ELF-1 (cell line): ENCODE data around the gene TBX15.
"Not testable (repeated sequence)": the region's sequence is repeated elsewhere in the genome, so short reads cannot be mapped to it uniquely, and the experiment has no call there.

ENCODE experiments used
- DNase-seq: peaks from one replicate; pipeline ENCODE4 v3.0.0-alpha.2; 2016; ENCODE audit warnings: low read depth, low spot score

TBX15 gene

DNA sequence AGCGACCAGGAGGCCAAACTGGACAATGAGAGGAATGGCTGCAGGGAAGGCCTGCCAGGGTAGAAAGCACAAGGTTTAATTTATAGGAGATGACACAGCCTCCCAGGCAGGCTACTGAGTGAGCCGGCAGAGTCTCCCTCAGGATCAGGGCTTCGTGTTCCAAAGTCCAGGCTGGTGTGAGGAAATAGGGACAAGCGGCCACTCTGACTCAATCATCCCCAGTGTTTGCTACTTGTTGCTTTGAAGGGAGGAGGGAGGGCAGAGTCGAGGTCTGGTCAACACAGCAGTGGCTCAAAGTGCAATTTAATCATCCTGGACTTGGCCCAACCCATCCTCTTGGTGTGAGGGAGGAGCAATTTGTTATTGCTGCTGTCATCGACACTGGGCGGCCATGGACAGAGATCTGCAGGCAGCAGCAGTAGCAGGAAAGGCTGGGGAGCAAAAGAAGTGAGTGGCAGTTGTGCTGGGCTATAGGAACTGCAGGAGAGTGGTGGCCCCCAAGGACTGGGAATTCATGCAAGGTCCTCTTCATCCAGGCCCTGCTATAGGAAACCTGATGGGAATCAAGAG is 27.5 kb downstream of the TBX15 start:
- DNase-seq, result peak; percentile 48

GRCh38 chr1:118960026-118960561 is 28.0 kb downstream of the TBX15 start:
- DNase-seq, result peak; percentile 63

GRCh38 chr1:118958937-118959631 is 29.1 kb downstream of the TBX15 start:
- no peak for DNase-seq

GRCh38 chr1:118958140-118958539 is 30.0 kb downstream of the TBX15 start:
- no peak for DNase-seq

GRCh38 chr1:118957579-118957978 is 30.6 kb downstream of the TBX15 start:
- not testable (repeated sequence) for DNase-seq

DNA sequence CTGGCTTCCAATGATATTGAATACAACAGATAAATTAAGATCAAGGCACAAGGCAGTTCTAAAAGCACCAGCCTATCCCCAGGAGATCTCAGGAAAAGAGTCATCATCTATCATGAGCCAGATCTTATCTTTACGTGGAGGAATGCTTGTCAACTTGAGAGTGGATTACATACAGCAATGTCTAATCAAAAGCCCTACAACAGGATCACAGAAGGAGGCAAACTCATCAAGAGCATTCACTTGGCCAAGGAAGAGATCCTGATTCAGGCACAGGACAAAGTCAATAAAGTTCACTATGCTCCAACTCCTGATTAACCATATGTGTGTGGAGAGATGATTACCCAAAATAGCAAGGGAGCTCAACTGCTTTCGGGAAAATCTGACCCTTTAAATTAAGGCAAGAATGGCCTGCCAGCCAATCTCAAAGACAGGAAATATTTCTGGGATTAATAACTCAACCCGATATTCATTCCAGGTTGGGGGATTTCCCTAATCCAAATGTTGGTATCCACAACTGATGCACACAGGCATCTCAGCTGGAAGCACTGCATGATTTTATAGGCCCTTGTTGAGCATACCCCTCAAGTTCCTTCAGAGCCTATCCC is 33.7 kb downstream of the TBX15 start:
- DNase-seq, result no peak

DNA sequence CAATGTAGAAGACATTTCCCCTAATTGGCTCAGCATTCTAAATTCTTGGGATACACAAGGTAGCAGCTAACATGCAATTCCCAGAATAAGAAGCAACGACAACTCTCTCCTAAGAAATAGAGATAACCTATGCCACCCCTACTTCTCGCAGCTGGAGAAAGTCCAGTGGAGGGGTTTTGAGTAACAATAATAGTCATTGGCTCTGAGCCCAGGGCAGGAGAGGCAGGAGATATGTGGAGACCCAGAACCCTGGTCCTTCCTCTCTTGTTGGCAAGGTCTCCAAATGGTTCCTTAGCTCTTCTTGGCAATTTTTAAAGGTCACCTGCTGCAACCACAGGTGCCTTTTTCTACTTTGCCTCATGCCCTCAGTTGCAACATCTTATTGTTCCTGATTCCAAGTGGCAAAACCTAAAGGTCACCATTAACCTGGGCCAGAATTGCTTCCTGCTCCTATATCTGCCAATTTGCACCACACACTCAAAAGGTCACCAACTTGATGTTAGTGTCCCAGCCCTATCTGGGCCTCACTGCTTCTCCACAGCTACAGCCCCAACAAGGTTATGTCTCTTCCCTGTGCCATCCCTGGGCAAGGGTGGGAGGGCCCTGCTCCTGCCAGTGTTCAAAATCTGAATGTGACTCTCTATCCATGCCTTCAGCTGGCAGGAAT is 36.7 kb downstream of the TBX15 start:
- no peak for DNase-seq

DNA sequence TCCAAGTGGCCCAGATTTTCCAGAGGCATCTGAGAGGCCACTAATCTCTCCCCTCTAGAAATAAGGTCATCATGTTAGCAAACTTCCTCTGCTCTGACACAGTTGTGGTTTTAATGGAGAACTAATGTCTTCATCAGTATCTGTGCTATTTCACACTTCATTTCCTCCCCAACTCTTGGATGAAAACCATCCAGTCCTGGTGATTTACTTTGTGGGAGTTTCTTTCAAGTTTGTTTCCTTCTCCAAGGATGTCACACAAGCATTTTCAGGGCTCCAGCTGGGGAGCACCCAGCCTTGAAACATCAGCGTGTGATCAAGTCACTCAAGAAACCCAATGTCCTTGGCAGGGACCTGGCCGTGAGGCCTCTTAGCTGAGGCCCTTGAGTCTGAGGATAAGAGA is 38.8 kb downstream of the TBX15 start:
- DNase-seq, result no peak

DNA sequence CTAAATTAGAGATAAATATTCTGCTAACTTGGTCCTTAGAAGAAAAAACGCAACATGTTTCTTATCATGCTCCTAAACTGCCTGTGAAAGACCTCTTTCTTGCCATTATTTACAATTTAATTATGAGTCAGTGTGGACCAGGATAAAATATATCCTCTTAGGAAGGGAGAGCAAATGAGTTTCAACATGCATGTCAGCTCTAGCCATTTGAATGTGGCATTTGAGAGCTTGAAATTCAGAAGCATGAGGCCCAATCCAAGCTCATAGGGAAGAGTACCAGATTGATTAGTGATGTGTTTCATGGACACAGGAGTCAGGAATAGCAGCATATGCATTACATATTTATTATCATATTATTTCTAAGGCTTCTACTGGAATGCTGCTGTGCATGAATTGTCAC is 39.3 kb downstream of the TBX15 start:
- DNase-seq, result no peak

GRCh38 chr1:118948351-118948750 is 39.8 kb downstream of the TBX15 start:
- no peak for DNase-seq

GRCh38 chr1:118947790-118948189 is 40.4 kb downstream of the TBX15 start:
- DNase-seq, result no peak

DNA sequence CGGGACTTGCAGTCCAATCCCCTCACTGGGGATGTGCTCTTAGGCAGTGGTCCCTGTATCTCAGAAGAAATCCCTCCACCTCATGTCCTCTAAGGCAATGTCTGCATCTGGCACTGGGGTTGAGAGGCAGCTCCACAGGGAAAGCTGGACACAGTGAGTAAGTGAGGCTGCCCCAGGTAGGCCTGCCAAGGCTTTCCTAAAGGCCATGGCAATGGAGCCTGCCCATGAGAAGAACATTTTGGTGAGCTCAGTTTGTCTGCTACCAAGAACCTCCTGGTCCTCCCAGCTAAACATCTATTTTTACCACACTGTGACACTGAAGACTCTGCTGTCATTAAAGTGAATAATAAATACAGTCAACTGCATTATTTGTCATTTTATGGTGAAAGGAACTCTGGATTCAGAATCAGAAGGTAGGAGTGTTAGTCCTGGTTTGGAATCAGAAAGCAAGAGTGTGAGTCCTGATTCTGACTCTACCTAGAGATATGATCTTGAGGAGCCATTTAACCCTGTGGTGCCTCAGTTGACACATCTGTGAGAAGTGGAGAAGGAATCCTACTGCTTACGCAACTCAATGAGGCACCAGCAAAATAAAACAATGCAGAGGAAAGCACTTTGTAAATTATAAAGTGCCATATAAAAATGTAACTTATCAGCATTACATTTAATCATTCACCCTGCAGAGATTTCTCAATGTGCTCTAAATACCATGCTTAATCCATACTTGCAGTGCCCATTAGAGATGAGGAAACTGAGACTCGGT is 41.0 kb downstream of the TBX15 start:
- DNase-seq, result no peak

- DNase-seq, result no peak
Observed at GRCh38 chr1:118945489-118945888, 42.7 kb downstream of the TBX15 start.

DNA sequence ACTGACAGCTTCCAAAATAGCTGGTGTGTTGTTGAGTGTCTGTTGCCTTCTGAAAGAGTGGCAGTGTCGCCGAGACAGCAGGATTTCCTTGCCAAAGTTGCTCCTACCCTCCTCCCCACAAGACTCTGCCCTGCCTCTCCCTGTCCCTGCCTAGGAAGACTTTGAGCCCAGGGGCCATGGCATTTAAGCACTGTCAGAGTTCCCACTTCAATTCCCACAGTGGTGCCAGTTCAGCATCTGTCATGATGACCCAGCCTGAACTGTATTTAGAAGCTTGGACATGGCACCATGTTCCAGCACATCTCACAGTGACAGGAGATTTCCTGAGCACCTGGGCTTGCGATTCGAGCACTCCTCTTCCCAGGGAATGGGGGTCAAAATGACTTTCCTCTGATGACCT is 43.6 kb downstream of the TBX15 start:
- DNase-seq, result no peak

DNA sequence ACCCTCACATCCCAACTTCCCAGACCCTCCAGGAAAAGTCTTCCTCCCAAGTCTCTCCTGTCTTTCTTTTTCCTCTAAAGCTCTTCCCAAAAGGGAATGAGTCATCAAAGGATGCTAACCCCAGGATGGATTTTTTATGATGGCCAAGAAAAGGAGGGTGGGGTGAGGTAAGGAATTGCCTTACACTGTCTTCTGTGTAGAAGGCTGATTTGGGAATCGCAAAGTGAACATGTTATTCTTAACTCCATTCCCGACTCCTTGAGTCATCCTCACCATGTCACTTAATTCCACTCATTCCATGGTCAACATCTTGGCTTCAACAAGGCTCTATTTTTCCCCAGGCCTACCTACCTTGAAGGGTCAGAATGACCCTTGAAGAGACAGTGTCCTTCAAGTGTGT is 44.0 kb downstream of the TBX15 start:
- DNase-seq, result no peak

- DNase-seq, result no peak
Observed at GRCh38 chr1:118940957-118941356, 47.2 kb downstream of the TBX15 start.

DNA sequence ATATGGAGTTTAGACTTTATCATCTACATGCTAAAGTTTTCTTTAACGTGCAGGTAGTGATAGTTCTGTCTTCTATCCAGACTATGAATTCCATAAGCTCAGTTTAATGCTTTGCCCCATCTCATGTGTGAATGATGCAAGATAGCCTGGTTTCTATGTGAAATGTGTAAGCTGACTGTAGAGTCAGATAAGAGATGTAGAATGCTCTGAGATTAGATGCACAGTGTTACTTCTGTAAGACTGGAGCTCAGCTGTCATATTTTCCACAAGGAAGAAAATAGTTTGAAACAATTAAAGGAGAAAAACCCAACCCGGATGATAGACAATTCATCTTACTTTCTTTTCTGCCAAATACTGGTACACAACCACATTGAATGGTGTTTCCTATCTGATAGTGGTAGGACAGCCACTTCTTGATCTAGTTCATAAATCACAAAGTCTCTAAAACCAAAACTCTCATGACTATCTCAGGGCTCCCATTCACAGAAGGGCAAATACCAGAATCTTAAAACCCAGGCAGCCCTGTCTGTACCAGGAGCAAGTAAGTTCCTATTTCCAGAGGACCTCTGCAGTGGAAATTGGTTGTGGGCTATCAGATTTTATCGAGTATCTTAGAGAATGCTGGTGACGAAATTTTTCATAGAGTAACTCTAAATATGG is 50.6 kb downstream of the TBX15 start:
- DNase-seq, result no peak

DNA sequence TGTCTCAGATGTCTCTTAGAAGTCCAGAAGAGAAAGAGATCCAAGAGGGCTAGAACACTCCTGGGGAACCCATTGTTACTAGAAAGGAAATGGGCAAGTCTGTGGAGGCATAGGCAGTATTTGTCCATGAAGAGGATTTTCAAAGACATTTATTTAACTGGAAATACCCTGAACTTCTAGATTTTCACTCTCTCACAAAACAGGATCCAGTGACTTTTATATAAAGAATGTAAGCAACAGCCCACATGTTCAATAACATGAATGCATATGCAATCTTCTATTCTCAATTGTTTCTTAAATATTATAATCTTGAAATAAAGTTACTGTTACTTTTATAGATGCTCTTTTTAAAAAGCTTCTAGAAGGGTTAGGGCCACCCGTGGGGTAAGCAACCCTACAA is 53.4 kb downstream of the TBX15 start:
- no peak for DNase-seq

GRCh38 chr1:118933051-118933781 is 54.9 kb downstream of the TBX15 start:
- no peak for DNase-seq

DNA sequence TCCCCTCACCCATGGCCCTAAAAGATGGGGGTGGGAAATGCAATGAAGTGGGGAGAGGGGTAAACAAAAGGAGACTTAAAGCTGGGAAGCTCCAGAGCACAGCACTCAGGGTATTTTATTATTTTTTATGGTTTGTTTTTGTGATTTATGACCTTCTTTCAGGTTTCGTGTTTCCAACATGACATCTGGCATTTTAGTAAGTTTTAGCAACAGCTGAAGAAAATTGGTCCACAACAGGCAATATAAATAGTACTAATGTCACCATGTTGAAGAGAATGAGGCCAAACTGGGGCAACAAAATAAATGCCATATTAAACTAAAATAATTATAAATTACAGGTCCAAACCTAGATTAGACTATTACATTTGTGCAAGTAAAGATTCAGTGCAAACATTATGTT is 56.3 kb downstream of the TBX15 start:
- no peak for DNase-seq
